NCI-H2081 (cell line): ENCODE measurements around the gene CREB5.

Experiments used
- DNase-seq, 2 experiments: peaks; one replicate each; lab custom pipeline; 2025; lab: John Stamatoyannopoulos, UW

CREB5 gene

DNA sequence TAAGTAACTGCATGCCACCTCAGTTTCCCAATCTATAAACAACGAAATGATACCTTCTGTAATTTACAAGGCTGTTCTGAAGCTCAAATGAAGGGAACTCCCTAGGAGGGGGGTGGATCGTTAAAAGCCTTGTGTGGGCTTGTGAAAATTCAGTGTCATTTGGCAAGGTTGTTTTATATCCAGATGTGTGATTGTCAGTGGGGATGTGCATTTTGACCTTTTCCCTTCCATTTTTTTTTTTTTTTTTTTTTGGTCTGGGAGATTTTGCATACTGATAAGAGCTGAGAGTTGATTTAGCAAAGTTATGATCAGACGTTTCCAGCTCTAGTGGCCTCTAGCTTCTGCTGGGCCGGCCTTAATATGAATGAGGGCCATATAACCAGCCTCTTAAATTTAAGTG is 22.8 kb downstream of the CREB5 start:
- no peak for DNase-seq

- no peak for DNase-seq
Observed at GRCh38 chr7:28435732-28436378, 23.5 kb downstream of the CREB5 start.

DNA sequence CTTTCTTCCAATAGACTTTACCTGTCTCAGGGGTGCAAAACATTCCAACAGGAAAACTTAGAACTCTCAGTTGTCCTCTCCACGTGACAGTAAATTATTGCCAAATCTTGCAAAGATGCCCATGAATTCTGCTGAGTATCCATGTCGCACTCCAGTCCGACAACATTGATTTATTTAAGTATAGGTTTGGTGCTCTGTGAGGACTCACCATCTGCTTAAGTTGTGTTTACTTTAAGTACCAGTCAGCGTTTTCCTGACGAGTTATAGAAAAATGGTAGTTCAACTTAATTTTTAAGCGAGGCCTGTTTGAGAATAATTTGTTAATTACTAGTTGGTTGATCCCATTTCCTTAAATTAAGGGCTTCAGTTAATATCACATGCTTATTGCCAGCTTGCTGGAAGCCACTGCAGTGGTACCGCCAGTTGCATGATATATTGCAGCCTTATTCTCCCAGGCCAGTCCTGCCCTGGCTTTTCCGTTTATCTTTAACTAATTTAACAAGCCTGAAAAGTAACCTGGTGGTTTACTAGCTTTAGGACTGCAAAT is 27.8 kb downstream of the CREB5 start:
- DNase-seq: peak in 1 of 2 experiments; percentile 35

DNA sequence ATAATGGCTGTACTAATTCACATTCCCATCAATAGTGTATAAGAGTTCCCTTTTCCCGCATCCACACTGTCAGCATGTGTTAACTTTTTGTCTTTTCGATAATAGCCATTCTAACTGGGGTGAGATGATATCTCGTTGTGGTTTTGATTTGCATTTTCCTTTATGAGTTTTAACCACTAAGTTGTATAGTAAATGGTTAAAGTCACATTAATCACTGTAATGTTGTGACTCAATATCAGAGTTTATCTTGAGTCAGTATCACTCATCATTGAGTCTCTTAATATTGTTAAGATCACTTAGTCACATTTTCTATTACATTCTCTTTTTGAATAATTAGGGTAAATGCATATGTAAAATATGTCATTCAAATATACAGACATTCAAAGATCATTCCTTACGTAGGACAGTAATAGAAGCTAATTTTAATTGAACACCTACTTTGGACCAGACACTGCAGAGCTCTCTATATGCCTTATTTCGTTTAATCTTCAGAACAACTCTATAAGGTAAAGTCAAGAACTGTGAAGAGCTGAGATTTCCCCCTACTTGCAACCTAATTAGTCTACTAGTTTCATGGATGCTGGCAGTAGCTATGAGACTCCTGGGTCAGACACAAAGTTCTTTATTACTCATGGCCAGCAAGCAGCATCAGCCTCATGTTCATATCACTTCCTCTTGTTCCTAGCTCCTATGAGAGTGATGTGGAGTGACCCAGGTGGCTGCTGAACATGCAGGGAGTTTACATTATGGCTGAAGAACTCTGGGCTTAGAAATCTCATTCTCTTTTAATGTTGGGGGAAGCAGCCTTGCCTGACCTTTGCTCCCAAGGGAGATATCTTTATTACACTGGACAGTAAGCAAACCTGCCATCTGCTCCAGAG is 30.5 kb downstream of the CREB5 start:
- no peak for DNase-seq

DNA sequence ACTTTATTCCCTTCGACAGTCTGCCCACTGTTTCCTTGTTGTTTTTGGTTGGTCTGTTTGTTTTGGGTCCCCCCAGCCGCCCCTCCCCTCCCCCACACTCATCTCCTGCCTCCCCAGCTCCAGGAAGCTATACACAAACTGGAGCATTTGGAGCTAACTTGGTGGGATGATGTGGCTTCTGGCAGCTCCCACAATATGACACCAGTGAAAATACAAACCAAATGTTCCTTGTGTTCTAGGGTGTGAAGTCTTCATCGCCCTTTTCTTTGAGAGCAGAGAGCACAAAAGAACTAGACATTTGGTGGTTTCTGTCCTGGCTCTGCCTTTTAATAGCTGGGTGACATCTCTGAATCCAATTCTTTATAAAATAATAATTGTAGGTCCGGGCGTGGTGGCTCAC is 33.8 kb downstream of the CREB5 start:
- DNase-seq: no peak

DNA sequence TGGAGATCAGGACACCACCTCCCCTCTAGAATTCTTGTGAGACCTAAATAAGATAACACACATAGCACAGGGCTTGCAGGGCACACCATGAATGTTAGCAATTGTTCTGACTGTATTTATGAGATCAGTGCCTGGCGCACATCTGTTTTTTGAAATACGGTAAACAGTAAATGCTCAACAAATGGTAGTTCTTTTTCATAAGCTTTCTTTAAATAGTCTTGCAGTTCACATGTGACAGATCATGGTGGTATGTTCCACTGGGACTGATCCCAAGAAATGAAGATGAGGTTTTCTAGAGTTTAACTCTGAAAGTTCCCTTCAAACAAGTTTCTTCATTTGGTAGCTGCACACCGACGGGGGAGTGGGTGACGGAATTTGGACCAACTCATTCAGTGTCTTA is 34.8 kb downstream of the CREB5 start:
- DNase-seq: no peak

DNA sequence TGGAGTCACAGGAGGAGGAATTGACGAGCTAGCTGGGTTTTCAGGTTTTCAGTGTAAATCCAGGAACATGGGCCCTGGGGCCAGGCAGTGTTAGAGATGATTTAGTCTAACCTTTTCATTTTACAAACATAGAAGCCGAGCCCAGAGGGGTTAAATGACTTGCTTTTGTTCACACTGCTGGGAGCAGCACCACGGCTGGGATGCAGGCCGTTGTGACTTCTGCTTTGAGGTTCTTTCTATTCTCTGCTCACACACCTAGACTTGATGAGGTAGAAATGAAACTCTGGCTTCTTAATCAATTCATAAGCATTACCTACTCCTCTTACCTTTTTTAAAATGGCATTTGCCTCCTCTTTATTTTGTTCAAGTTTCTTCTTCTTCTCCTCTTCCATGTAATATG is 36.4 kb downstream of the CREB5 start:
- no peak for DNase-seq

GRCh38 chr7:28452681-28453080 is 40.4 kb downstream of the CREB5 start:
- no peak for DNase-seq

- no peak for DNase-seq
Observed at GRCh38 chr7:28455486-28455885, 43.2 kb downstream of the CREB5 start.

- no peak for DNase-seq
Observed at GRCh38 chr7:28456044-28456443, 43.7 kb downstream of the CREB5 start.

GRCh38 chr7:28458732-28459131 is 46.4 kb downstream of the CREB5 start:
- DNase-seq: no peak

DNA sequence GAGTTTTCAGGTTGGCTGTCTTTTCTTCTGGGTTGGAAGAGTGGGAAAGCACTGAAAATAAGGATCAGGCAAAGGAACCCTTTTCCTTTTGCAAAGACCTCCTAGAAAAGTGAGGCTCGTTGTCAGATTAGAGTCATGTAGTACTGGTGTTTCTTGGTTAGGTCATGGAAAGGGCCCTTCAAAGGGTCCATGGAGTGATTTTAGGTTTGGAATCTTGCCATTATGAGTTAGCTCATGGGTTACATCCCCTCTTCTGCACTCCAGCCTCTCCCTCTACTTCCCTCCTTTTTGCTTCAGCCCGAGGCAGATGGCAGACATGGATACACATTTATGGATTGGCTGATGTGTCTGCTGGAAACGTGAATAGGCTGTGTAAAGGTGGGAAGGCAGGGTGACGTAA is 47.0 kb downstream of the CREB5 start:
- DNase-seq: no peak

DNA sequence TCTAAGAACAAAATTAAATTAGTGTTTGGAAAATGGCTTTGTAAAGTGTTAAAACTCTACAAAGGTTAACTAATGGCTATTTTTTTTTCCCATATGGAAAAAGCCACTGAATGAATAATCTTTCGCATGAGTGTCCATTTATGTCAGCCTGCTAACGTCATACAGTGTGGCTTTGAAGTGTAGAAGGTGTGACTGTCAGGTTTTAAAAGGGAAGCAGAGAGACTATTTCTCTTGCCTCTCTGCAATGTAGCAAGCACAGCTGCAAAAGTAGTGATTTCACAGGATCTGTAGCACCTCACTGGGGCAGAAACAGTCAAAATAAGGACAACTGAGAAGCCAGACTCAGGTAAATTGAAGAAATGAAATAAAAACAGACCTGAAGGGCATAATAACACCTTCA is 53.4 kb downstream of the CREB5 start:
- DNase-seq: no peak

DNA sequence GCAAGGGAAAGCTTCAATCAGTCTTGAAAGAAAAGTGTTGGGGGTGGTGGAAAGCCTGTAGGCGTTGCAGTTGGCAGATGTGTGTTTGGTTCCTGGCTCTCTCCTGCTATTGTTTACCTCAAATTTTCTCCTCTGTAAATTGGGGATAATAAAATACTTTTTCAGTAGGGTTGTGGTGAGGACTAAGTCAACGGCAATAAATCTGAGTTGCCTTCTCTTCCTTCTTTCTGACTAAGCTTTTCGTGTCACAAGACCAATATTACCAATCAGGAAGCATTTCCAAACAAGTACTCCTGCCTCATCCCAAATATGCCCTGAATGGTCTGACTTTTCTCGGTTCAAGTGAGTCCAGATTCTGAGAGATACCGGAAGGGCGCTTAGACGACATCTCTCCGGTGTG is 54.0 kb downstream of the CREB5 start:
- DNase-seq: no peak

- no peak for DNase-seq
Observed at GRCh38 chr7:28466885-28467284, 54.6 kb downstream of the CREB5 start.

DNA sequence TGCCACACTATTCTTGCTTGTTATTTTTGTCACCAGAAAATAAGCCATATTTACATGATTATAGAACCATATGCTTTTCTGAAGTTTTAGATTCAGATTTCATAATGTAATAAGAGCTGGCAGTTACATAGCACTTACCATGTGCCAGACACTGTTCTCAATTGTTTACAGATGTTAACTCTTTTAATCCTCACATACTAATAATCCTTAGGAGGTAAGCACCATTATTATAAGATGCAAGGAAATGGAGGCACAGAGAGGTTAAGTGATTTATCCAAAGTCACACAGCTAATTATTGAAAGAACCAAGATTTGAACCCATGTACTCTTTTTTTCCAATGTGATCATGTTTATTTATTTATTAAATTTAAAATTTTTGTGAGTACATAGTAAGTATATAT is 57.2 kb downstream of the CREB5 start:
- no peak for DNase-seq

- DNase-seq: no peak
Observed at GRCh38 chr7:28470344-28470743, 58.0 kb downstream of the CREB5 start.

- DNase-seq: no peak
Observed at GRCh38 chr7:28472332-28472731, 60.0 kb downstream of the CREB5 start.

DNA sequence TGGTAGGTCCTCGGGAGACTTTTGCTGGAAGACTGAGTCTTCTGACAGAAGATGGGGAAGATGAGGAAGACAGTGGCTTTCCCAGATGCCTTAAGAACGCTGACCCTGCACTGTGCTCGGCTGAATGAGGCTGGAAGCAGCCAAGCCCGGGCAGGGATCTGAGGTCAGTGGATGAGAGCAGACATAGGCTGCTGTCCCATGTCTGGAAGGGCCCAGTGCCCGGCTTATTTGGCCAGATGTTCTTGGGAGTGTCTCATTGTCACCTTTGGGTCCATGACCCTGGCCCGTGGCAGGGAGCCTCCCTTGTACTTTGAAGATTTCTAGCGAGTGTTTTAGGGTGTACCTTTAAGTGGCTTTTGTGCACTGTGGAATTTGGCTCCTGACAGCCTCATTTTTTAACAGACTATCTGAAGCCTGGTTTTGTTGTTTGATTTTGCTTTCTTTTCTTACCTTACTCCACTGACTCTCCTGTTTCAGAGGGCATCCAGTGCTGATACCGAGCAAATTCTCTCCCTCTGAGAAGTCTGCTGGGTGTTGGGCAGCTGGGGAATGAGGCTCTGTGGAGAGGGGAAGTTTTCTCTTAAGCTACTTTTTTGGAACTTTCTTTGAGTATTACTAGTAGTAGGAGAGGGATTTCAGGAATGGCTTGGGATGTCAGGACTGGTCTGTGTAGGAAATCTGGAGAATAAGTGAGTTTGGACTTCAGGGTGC is 61.4 kb downstream of the CREB5 start:
- no peak for DNase-seq

GRCh38 chr7:28474282-28474638 is 61.9 kb downstream of the CREB5 start:
- no peak for DNase-seq

GRCh38 chr7:28474640-28475039 is 62.3 kb downstream of the CREB5 start:
- DNase-seq: no peak

DNA sequence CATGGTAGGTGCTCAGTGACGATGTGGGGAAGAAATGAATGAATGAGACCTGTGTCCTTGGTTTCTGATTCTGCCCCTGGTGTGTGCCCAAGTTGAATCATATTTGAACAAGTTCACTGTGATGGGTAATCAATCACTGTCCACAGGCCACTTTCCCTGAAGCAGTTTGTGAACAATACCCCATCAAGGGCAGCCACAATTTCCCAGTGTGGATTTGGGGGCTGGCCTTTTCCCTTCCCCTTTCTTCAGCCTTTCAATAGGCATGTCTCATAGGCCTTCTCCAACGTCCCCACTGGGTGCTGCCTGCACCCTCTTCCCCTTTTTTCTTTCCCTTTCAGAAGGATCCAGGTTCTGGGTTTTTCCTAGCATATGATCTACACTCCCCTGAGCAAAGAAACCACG is 64.7 kb downstream of the CREB5 start:
- DNase-seq: no peak

GRCh38 chr7:28478656-28479055 is 66.3 kb downstream of the CREB5 start:
- peak; percentile 15 to 50 for DNase-seq
